ENCODE data around the gene TEX26.

Gene TEX26

DNA sequence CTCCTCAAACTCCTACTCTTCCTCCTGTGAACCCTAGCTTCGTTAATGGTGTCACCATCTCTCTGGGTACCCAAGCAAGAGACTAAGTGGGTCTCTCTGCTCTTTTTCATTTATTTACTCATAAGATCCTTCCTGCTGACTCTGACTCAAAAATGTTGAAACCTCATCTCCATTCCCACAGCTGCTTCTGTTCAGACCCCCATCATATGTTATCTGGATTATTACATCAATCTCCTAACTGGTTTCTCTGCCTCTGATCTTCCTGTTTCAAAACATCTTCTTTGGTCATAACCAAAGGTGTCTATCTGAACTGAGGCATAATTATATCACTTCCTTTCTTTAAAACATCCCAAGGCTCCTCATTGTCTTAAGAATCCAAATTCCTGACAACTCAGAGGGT is 28.4 kb upstream of the TEX26 start:
- Histone ChIP-seq H3K36me3 (ENCODE audit: control insufficient read depth, insufficient read depth, low read length, severe bottlenecking) (no peaks in the 10 kb centered on the region), H3K9me3 (ENCODE audit: control insufficient read depth, low read length) (no peaks in the 10 kb centered on the region), H3K27me3 (replicated peaks; ENCODE audit: control insufficient read depth, insufficient read depth, low read length) (no peaks in the 10 kb centered on the region), H3K9ac (ENCODE audit: low read length) (no peak overlapping the region), H3K4me1 (ENCODE audit: control insufficient read depth, insufficient read depth, low read length) (peaks cover 32% of the 10 kb centered on the region), H3K4me3 (ENCODE audit: low read length) (no peak overlapping the region)
- DNase-seq (ENCODE audit: low read depth): no peak

GRCh38 chr13:30905932-30906383 is 26.5 kb upstream of the TEX26 start, which contains the start of gene MEDAG:
Gene MEDAG (plus strand): TSS chr13:30906271. CDS start chr13:30906516, 245 bp downstream.
- peak; percentile 50 for DNase-seq (ENCODE audit: low read depth)
- Histone ChIP-seq H3K9me3 (ENCODE audit: control insufficient read depth, low read length) (no peaks in the 10 kb centered on the region), H3K27me3 (replicated peaks; ENCODE audit: control insufficient read depth, insufficient read depth, low read length) (no peaks in the 10 kb centered on the region), H3K9ac (ENCODE audit: low read length) (peak within 1 kb of the TSS; percentile 94), H3K4me1 (ENCODE audit: control insufficient read depth, insufficient read depth, low read length) (peaks cover 34% of the 10 kb centered on the region), H3K36me3 (ENCODE audit: control insufficient read depth, insufficient read depth, low read length, severe bottlenecking) (peaks cover 11% of the 10 kb centered on the region), H3K4me3 (ENCODE audit: low read length) (peak within 1 kb of the TSS; percentile 94)

GRCh38 chr13:30906411-30907051 is 25.9 kb upstream of the TEX26 start:
- DNase-seq (ENCODE audit: low read depth): no peak
- Histone ChIP-seq H3K4me3 (ENCODE audit: low read length) (peak overlapping the region; percentile 94), H3K9me3 (ENCODE audit: control insufficient read depth, low read length) (no peaks in the 10 kb centered on the region), H3K4me1 (ENCODE audit: control insufficient read depth, insufficient read depth, low read length) (peaks cover 40% of the 10 kb centered on the region), H3K36me3 (ENCODE audit: control insufficient read depth, insufficient read depth, low read length, severe bottlenecking) (peaks cover 16% of the 10 kb centered on the region), H3K9ac (ENCODE audit: low read length) (peak overlapping the region; percentile 94), H3K27me3 (replicated peaks; ENCODE audit: control insufficient read depth, insufficient read depth, low read length) (no peaks in the 10 kb centered on the region)

DNA sequence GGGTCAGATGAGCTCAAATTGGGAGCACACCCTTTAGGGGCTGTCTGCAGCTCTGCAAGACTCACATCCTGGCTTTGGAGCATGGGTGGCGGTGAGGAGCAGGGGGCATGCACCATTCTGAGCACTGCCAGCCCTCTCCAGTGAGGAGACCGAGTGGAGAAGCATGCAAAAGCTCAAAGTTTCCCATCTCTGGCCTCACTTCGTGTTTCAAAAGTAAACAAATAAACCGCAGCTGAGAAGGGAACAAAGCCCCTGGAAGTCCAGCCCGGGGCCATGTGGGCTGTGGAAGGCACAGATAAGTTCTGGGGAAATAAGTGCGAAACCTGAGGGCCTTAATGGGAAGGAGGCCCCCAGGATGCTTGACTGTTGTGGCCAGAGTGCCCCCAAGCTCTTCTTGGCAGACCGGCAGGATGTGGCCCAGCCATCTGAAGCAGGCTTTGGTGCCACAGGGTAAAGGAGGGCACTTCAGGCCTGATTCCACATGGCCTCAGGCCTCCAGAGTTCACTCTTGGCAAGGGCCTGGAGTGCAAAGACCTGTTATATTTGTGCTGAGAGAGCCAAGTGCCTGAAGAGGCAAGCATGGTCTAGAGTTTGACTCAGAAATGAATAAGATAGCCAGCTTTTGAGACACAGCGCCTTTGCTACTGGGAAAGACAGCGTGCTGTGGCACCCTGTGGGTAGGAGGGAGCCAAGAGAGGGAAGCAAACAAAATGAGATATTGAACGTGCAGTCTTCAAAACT is 25.2 kb upstream of the TEX26 start:
- peak; percentile 79 for DNase-seq (ENCODE audit: low read depth)
- Histone ChIP-seq H3K4me1 (ENCODE audit: control insufficient read depth, insufficient read depth, low read length) (peaks cover 48% of the 10 kb centered on the region), H3K9me3 (ENCODE audit: control insufficient read depth, low read length) (no peaks in the 10 kb centered on the region), H3K27me3 (replicated peaks; ENCODE audit: control insufficient read depth, insufficient read depth, low read length) (no peaks in the 10 kb centered on the region), H3K4me3 (ENCODE audit: low read length) (peak overlapping the region; percentile 94), H3K36me3 (ENCODE audit: control insufficient read depth, insufficient read depth, low read length, severe bottlenecking) (peaks cover 16% of the 10 kb centered on the region), H3K9ac (ENCODE audit: low read length) (peak overlapping the region; percentile 94)

DNA sequence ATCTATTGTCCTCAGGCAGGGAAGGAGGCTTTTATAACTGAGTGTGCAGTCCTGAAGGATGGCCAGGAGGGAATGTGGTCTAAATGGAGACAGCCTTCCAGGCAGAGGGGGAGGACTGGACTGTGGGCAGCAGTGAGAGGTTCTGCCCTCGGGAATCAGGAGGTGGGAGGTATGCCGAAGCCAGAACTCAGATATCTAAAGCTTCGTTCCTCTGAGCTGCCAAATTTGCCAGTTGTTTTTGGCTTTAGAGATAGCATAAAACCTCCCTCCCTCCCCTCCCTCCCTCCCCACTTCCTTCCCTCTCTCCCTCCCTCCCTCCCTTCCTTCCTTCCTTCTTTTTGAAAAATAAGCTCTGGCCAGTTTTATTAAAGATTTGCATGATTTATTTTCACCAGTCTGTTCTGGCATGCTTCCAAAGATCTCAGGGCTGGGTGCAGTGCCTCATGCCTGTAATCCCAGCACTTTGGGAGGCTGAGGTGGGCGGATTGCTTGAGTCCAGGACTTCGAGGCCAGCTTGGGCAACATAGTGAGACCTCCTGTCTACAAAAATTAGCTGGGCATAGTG is 24.0 kb upstream of the TEX26 start:
- H3K9me3 ChIP-seq (ENCODE audit: control insufficient read depth, low read length): no peaks in the 10 kb centered on the region
- peak; percentile 53 for DNase-seq (ENCODE audit: low read depth)
- H3K36me3 ChIP-seq (ENCODE audit: control insufficient read depth, insufficient read depth, low read length, severe bottlenecking): peaks cover 22% of the 10 kb centered on the region
- peak overlapping the region; percentile 94 for H3K9ac ChIP-seq (ENCODE audit: low read length)
- H3K4me1 ChIP-seq (ENCODE audit: control insufficient read depth, insufficient read depth, low read length): peaks cover 59% of the 10 kb centered on the region
- peak overlapping the region; percentile 94 for H3K4me3 ChIP-seq (ENCODE audit: low read length)
- H3K27me3 ChIP-seq (replicated peaks; ENCODE audit: control insufficient read depth, insufficient read depth, low read length): no peaks in the 10 kb centered on the region

- no peaks in the 10 kb centered on the region for H3K27me3 ChIP-seq (replicated peaks; ENCODE audit: control insufficient read depth, insufficient read depth, low read length)
- no peaks in the 10 kb centered on the region for H3K9me3 ChIP-seq (ENCODE audit: control insufficient read depth, low read length)
- peak overlapping the region; percentile 26 for H3K9ac ChIP-seq (ENCODE audit: low read length)
- peak overlapping the region; percentile 84 for H3K4me3 ChIP-seq (ENCODE audit: low read length)
- peaks cover 22% of the 10 kb centered on the region for H3K36me3 ChIP-seq (ENCODE audit: control insufficient read depth, insufficient read depth, low read length, severe bottlenecking)
- DNase-seq (ENCODE audit: low read depth): no peak
- peaks cover 56% of the 10 kb centered on the region for H3K4me1 ChIP-seq (ENCODE audit: control insufficient read depth, insufficient read depth, low read length)
These were observed 21.8 kb upstream of the TEX26 start for GRCh38 chr13:30910676-30911075.

GRCh38 chr13:30915691-30916541 is 16.5 kb upstream of the TEX26 start:
- Histone ChIP-seq H3K9me3 (ENCODE audit: control insufficient read depth, low read length) (no peaks in the 10 kb centered on the region), H3K4me3 (ENCODE audit: low read length) (no peak overlapping the region), H3K4me1 (ENCODE audit: control insufficient read depth, insufficient read depth, low read length) (peaks cover 46% of the 10 kb centered on the region), H3K27me3 (replicated peaks; ENCODE audit: control insufficient read depth, insufficient read depth, low read length) (no peaks in the 10 kb centered on the region), H3K36me3 (ENCODE audit: control insufficient read depth, insufficient read depth, low read length, severe bottlenecking) (peaks cover 60% of the 10 kb centered on the region), H3K9ac (ENCODE audit: low read length) (no peak overlapping the region)
- DNase-seq (ENCODE audit: low read depth): no peak

- Histone ChIP-seq H3K36me3 (ENCODE audit: control insufficient read depth, insufficient read depth, low read length, severe bottlenecking) (peaks cover 65% of the 10 kb centered on the region), H3K9ac (ENCODE audit: low read length) (no peak overlapping the region), H3K9me3 (ENCODE audit: control insufficient read depth, low read length) (no peaks in the 10 kb centered on the region), H3K4me3 (ENCODE audit: low read length) (no peak overlapping the region), H3K4me1 (ENCODE audit: control insufficient read depth, insufficient read depth, low read length) (peaks cover 35% of the 10 kb centered on the region), H3K27me3 (replicated peaks; ENCODE audit: control insufficient read depth, insufficient read depth, low read length) (no peaks in the 10 kb centered on the region)
- no peak for DNase-seq (ENCODE audit: low read depth)
These were observed 15.5 kb upstream of the TEX26 start for GRCh38 chr13:30916991-30917390.

GRCh38 chr13:30918662-30919405 is 13.6 kb upstream of the TEX26 start:
- DNase-seq (ENCODE audit: low read depth): no peak
- Histone ChIP-seq H3K4me3 (ENCODE audit: low read length) (no peak overlapping the region), H3K4me1 (ENCODE audit: control insufficient read depth, insufficient read depth, low read length) (peaks cover 26% of the 10 kb centered on the region), H3K9ac (ENCODE audit: low read length) (no peak overlapping the region), H3K9me3 (ENCODE audit: control insufficient read depth, low read length) (no peaks in the 10 kb centered on the region), H3K36me3 (ENCODE audit: control insufficient read depth, insufficient read depth, low read length, severe bottlenecking) (peaks cover 77% of the 10 kb centered on the region), H3K27me3 (replicated peaks; ENCODE audit: control insufficient read depth, insufficient read depth, low read length) (no peaks in the 10 kb centered on the region)

DNA sequence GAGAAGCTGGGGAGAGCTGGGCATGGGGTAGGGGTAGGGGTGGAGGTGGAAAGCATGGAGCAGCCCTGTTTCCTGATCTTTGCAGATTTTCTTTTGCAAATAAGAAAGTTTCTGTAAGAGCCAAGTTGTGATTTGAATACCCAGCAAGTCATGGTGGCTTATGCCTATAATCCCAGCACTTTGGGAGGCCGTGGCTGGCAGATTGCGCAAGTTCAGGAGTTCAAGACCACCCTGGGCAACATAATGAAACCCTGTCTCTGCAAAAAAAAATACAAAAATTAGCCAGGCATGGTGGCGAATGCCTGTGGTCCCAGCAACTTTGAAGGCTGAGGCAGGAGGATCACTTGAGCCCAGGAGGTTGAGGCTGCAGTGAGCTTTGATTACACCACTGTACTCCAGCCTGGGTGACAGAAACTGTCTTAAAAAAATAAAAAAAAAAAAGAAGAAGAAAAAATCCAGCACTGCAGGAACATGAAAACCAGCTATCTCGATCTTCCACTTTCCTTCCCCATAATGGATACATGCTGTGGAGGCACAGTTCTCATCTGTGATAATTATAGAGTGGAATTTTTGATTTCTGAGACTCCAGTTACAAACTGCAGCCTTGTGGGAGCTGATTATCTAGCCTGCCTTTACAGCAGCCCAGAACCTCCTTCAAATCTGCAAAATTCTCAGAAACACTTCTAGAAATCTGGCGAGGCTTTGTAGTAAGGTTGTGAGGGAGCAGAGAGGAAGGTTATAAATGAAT is 12.1 kb upstream of the TEX26 start:
- Histone ChIP-seq H3K27me3 (replicated peaks; ENCODE audit: control insufficient read depth, insufficient read depth, low read length) (no peaks in the 10 kb centered on the region), H3K9me3 (ENCODE audit: control insufficient read depth, low read length) (no peaks in the 10 kb centered on the region), H3K9ac (ENCODE audit: low read length) (no peak overlapping the region), H3K4me3 (ENCODE audit: low read length) (no peak overlapping the region), H3K4me1 (ENCODE audit: control insufficient read depth, insufficient read depth, low read length) (peaks cover 26% of the 10 kb centered on the region), H3K36me3 (ENCODE audit: control insufficient read depth, insufficient read depth, low read length, severe bottlenecking) (peaks cover 92% of the 10 kb centered on the region)
- no peak for DNase-seq (ENCODE audit: low read depth)

Measured in adipocyte (in vitro differentiated cells).